ENCODE data around the gene BRPF1.

- TF ChIP-seq EZH2 (IDR thresholded peaks at IDR 0.05; ENCODE audit: borderline replicate concordance, insufficient read depth, low read depth, low read length, poor library complexity, severe bottlenecking): no peak
- TF ChIP-seq CTCF (IDR thresholded peaks at IDR 0.05): no peak
These were observed 16.5 kb downstream of the BRPF1 start for GRCh38 chr3:9748031-9748430.
